Loucy (cell line): Measurements from ENCODE around the gene MALT1.
"Not testable (repeated sequence)": the region's sequence is repeated elsewhere in the genome, so short reads cannot be mapped to it uniquely, and the experiment has no call there.

ENCODE experiments used
- H2AFZ ChIP-seq: fragments of 200-600 bp; sonication (generic); 2 replicates; pipeline ENCODE4 v1.6.0; 2016; ENCODE audit warnings: antibody characterized with exemption, mild to moderate bottlenecking, low read length, moderate library complexity
- H3F3A ChIP-seq: fragments of 200-600 bp; 2 replicates; pipeline ENCODE4 v1.6.0; 2016; ENCODE audit warnings: antibody characterized with exemption, low read depth, mild to moderate bottlenecking
- H3K27me3 ChIP-seq: fragments of 200-600 bp; sonication (generic); 2 replicates; pipeline ENCODE4 v1.6.1; 2014; ENCODE audit warnings: low read length, mild to moderate bottlenecking; ENCODE audit not compliant: insufficient read depth, poor library complexity, severe bottlenecking
- H3K36me3 ChIP-seq: fragments of 200-600 bp; sonication (generic); 2 replicates; pipeline ENCODE4 v1.6.1; 2016; ENCODE audit warnings: low read length; ENCODE audit not compliant: insufficient read depth
- H3K4me1 ChIP-seq: fragments of 200-600 bp; sonication (generic); 2 replicates; pipeline ENCODE4 v1.5.1; 2014; ENCODE audit warnings: low read length, mild to moderate bottlenecking; ENCODE audit not compliant: insufficient read depth, poor library complexity, severe bottlenecking
- H3K4me2 ChIP-seq: fragments of 200-600 bp; sonication (generic); 2 replicates; pipeline ENCODE4 v1.6.0; 2014; ENCODE audit warnings: antibody characterized with exemption, low read length, low read depth, mild to moderate bottlenecking; ENCODE audit not compliant: poor library complexity, severe bottlenecking
- H3K4me3 ChIP-seq: fragments of 200-600 bp; sonication (generic); 2 replicates; pipeline ENCODE4 v1.5.1; 2014; ENCODE audit warnings: low read length, mild to moderate bottlenecking, mixed read lengths; ENCODE audit not compliant: poor library complexity, severe bottlenecking
- H3K79me2 ChIP-seq: fragments of 200-600 bp; sonication (generic); 2 replicates; pipeline ENCODE4 v1.6.1; 2014; ENCODE audit warnings: low read length; ENCODE audit not compliant: insufficient read depth
- H3K9ac ChIP-seq: fragments of 200-600 bp; sonication (generic); 2 replicates; pipeline ENCODE4 v1.6.0; 2014; ENCODE audit warnings: mild to moderate bottlenecking, low read depth, low read length, moderate library complexity; ENCODE audit not compliant: poor library complexity, severe bottlenecking
- H3K9me2 ChIP-seq: fragments of 200-600 bp; sonication (generic); replicated peaks from 2 replicates; pipeline ENCODE4 v1.6.1; 2016; ENCODE audit warnings: low read depth, low read length, mixed read lengths
- H3K9me3 ChIP-seq: fragments of 200-600 bp; sonication (generic); 2 replicates; pipeline ENCODE4 v1.6.1; 2014; ENCODE audit warnings: mild to moderate bottlenecking, antibody characterized with exemption, low read length, low read depth; ENCODE audit not compliant: insufficient read depth
- H4K20me1 ChIP-seq: fragments of 200-600 bp; sonication (generic); 2 replicates; pipeline ENCODE4 v1.6.0; 2014; ENCODE audit warnings: antibody characterized with exemption, low read length, mild to moderate bottlenecking; ENCODE audit not compliant: insufficient read depth, poor library complexity, severe bottlenecking
- CTCF ChIP-seq: fragments of 200-600 bp; sonication (generic); conservative IDR thresholded peaks from 2 replicates; pipeline ENCODE4 v1.5.1; 2014; ENCODE audit warnings: mild to moderate bottlenecking, antibody characterized with exemption, low read length
- EZH2phosphoT487 ChIP-seq: fragments of 200-600 bp; IDR thresholded peaks from 2 replicates; pipeline ENCODE4 v1.6.1; 2018; ENCODE audit warnings: antibody characterized with exemption, mild to moderate bottlenecking, moderate library complexity, borderline replicate concordance

MALT1 gene

GRCh38 chr18:58755304-58756010, 84.2 kb downstream of the MALT1 start:
- Histone ChIP-seq H3K4me2 (no peak overlapping the region), H3K79me2 (no peaks in the 10 kb centered on the region), H4K20me1 (no peaks in the 10 kb centered on the region), H2AFZ (no peak overlapping the region), H3K36me3 (peaks cover 3% of the 10 kb centered on the region; the same call in 1 of the 2 replicates), H3F3A (no peaks in the 10 kb centered on the region), H3K9me2 (no peaks in the 10 kb centered on the region), H3K9ac (no peak overlapping the region), H3K9me3 (no peaks in the 10 kb centered on the region), H3K4me3 (no peak overlapping the region), H3K27me3 (no peaks in the 10 kb centered on the region), H3K4me1 (no peaks in the 10 kb centered on the region)
- TF ChIP-seq CTCF (no peak), EZH2phosphoT487 (no peak)

GRCh38 chr18:58756148-58756547, 84.9 kb downstream of the MALT1 start:
- Histone ChIP-seq H3F3A (no peaks in the 10 kb centered on the region), H2AFZ (no peak overlapping the region), H3K79me2 (no peaks in the 10 kb centered on the region), H3K9ac (no peak overlapping the region), H4K20me1 (no peaks in the 10 kb centered on the region), H3K4me3 (no peak overlapping the region), H3K4me1 (peaks cover 4% of the 10 kb centered on the region), H3K27me3 (no peaks in the 10 kb centered on the region), H3K9me2 (no peaks in the 10 kb centered on the region), H3K36me3 (no peaks in the 10 kb centered on the region), H3K4me2 (no peak overlapping the region), H3K9me3 (no peaks in the 10 kb centered on the region)
- TF ChIP-seq CTCF (no peak), EZH2phosphoT487 (no peak)

GRCh38 chr18:58756596-58757240, 85.5 kb downstream of the MALT1 start:
- no peaks in the 10 kb centered on the region for H3K9me2 ChIP-seq
- H3K9ac ChIP-seq: no peak overlapping the region
- H4K20me1 ChIP-seq: no peaks in the 10 kb centered on the region
- no peaks in the 10 kb centered on the region for H3K9me3 ChIP-seq
- no peak overlapping the region for H3K4me3 ChIP-seq
- H3F3A ChIP-seq: no peaks in the 10 kb centered on the region
- H3K4me2 ChIP-seq: no peak overlapping the region
- H2AFZ ChIP-seq: no peak overlapping the region
- no peak for TF ChIP-seq EZH2phosphoT487
- TF ChIP-seq CTCF: no peak
- H3K79me2 ChIP-seq: no peaks in the 10 kb centered on the region
- H3K27me3 ChIP-seq: no peaks in the 10 kb centered on the region
- H3K4me1 ChIP-seq: peaks cover 9% of the 10 kb centered on the region
- no peaks in the 10 kb centered on the region for H3K36me3 ChIP-seq

- not testable (repeated sequence) for H4K20me1 ChIP-seq, H3K4me3 ChIP-seq, H3F3A ChIP-seq, H3K36me3 ChIP-seq, H2AFZ ChIP-seq, H3K79me2 ChIP-seq, H3K9me2 ChIP-seq, H3K4me2 ChIP-seq, H3K4me1 ChIP-seq, H3K9me3 ChIP-seq, H3K27me3 ChIP-seq, H3K9ac ChIP-seq
Measured at GRCh38 chr18:58757351-58757750, 86.1 kb downstream of the MALT1 start.
